GM18505 (cell line): ENCODE measurements around the gene HELZ.

ENCODE experiments used
- ATAC-seq: cut with Tn5 transposase; IDR thresholded peaks from one replicate; pipeline ENCODE4 v1.9.1; 2021; ENCODE audit not compliant: unreplicated experiment
- POLR2A ChIP-seq: IDR thresholded peaks from 4 replicates; pipeline ENCODE4 v1.6.1; 2011; ENCODE audit warnings: borderline replicate concordance; ENCODE audit not compliant: insufficient read depth, insufficient read length; ENCODE audit errors: extremely low read depth

Gene HELZ

GRCh38 chr17:67052720-67053437 lies 192.1 kb downstream of the HELZ start:
- no peak for ATAC-seq
- no peak for TF ChIP-seq POLR2A

- no peak for TF ChIP-seq POLR2A
- ATAC-seq: no peak
Observed at GRCh38 chr17:67051837-67052236, 193.2 kb downstream of the HELZ start.

- no peak for TF ChIP-seq POLR2A
- no peak for ATAC-seq
Observed at GRCh38 chr17:67051155-67051538, 193.8 kb downstream of the HELZ start.

DNA sequence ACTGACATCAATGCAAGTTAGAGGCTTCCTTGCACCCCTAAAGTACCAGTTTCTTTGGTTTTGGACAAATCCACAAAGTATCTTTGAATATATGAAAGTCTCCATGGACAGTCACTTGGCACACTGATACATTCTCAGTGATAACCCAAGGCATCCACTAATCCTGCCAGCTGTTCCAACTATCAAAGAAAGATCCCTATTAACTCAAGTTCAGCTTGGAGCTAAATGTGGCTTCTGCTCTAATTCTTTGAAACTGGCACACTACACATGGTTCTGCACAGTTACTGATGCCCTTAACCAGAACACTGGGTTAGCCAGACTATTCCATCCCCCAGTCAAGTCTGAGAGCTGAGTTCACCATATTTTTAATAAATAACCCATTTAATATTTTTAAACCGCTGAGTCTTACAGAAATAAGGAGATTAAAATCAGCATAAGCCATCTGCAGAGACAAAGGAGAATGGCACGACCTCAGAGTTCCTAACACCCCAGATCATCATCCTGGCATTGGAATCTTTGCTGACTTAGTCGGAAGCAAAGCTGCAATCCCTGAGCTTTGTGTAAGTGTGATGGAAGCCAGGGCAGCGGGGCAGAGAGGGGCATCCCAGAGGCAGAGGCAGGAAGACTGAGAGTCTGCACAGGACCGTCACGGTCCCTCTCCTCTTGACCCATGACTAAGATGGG lies 194.4 kb downstream of the HELZ start:
- no peak for ATAC-seq
- TF ChIP-seq POLR2A: no peak

DNA sequence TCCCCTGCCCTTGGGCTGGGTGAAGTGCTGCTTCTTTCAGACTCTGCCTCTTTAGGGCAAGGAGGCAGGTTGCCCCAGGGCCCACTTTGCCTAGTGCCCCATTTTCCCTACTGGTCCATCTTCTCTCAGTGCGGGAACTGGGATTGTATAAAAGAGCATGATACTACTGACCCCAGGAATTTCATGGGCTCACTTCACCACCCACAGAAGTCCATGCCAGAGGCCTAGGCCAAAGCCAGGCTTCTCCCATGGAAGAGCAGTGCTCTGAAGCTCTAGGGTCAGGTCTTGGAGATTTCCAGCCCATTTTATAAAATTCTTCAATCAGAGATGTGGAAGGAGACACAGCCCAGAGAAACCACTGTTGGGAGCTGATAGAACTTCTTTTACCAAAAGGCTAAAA lies 194.9 kb downstream of the HELZ start:
- no peak for TF ChIP-seq POLR2A
- ATAC-seq: no peak

- TF ChIP-seq POLR2A: no peak
- no peak for ATAC-seq
Observed at GRCh38 chr17:67049025-67049739, 195.8 kb downstream of the HELZ start.

- no peak for ATAC-seq
- no peak for TF ChIP-seq POLR2A
Observed at GRCh38 chr17:67047382-67047781, 197.6 kb downstream of the HELZ start.

GRCh38 chr17:67046398-67046797 lies 198.6 kb downstream of the HELZ start:
- TF ChIP-seq POLR2A: no peak
- ATAC-seq: no peak

DNA sequence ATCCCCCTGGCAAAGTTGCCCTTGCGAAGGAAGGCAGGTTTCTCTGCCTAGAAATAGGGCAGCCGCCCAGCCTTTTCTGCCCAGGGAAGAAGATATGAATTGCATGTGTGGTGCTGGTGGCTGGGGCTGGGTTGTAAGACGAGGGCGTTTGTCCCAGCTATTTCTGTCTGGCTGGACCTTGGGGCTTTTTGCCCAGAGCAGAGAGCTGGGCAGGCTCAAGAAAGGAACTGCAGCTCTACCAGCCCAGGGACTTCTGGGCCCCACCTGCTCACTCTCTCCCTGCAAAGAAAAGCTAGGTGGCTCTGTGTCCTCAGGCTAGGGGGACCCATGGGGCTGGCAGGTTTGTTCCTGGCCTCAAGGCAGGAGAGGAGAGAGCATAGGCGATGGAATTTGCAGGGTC lies 200.1 kb downstream of the HELZ start:
- no peak for TF ChIP-seq POLR2A
- no peak for ATAC-seq

DNA sequence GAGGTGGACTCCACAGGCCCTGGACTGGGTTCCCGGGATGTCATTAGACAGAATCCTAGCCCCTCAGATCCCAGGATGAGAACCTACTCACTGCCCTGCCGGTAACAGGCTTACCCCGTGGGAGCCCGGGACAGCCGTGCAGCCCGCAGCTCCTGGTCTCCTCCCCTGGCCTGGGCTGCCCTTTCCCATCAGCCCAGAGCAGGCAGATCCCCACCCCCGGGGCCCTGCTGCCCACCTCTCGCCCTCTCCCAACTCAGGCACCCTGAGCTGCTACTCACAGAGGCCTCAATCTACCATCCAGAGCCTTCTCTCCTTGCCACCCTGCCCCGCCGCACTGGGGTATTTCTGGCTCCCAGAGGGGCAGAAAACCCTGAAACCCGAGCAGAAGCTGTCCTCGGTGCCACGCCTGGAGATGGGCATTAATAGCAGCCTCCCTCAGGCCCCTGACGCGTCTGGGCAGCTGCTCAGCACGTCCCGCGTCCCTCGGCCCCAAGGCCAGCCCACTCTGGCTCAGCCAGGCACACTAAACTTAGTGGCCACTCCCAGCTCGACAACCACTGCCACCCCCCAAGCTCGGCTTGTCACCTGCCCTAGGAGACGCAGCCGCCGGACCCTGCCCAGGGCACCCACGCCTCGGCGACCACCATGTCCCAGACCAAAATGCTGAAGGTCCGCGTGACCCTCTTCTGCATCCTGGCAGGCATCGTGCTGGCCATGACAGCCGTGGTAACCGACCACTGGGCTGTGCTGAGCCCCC lies 200.8 kb downstream of the HELZ start, which contains the start of gene CACNG1:
Gene CACNG1, plus strand, starts transcription at position 539 of the 757 bp plus-strand sequence. Its CDS starts 107 bp downstream, at position 646.
- TF ChIP-seq POLR2A: no peak
- ATAC-seq: no peak

DNA sequence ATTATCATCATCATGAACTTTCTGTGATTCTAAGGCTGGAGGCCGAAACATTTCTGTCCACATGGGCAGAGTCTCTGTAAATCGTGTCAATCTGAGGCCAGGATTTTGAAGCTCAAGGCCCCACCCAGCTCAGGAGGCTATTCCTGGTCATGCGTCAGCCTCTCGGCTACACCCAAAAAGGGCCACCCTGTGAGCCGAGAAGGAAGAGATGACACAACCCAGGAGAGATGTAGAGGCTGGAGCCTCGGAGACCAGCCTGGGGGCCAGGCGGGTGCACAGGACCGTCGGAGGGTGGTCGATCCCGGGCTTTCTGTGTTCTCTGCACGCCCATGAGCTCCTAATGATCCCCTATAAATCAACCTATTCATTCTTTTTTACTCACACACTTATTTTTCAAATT lies 201.7 kb downstream of the HELZ start:
- ATAC-seq: no peak

DNA sequence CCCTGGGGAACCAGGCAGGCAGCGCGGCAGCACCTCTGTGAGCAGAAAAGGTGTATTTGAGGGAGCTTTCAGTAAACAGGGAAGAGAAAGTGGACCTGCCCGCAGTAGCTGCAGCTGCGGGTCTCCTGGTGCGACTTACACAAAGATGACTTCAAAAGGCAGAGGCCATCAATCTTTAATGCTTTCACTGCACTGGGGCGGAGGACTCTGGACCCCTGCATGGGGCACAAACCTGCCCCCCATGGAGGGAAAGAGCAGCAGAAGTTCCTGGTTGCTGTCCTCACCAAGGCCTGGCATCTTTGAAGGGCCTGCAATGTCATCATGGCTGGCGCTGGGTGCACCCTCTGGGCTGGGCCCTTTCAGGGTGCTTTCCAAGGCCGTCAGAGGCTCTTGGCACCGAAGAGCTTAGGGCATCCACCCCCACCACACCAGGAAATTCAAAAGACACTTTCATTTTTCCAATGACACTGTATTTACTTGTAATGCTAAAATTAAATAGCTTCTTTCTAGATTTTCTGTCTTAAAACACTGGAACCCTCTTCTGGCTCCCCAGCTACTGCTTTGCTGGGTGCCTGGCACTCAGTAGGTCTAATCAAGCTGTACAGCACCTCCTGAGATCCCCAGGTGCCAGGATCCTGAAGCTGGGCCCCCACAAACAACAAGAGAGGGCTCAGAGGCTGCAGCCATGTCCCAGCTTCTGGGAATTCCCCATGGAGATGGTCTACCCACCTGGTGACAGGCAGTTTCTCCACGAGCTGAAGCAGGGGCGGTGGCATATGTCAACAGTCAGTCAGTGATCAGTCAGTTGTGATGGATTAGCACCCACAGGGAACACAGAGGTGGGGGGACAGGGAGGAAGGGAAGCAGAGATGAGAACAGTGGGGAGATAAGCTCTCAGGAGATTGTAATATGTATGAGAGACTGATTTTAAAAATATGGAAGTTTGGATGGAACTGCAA lies 202.8 kb downstream of the HELZ start:
- ATAC-seq: no peak
- no peak for TF ChIP-seq POLR2A

More for the DNA sequence above, 201.7 kb downstream of the HELZ start:
- TF ChIP-seq POLR2A: no peak
